ENCODE results near the gene KRT4. TPM values are rescaled to one million over a fixed set of nuclear protein-coding genes. Genes with fewer than 3 reads are reported as not detected.

Gene KRT4
- total RNA-seq, 1 experiment from 2014 or later: 20.7 TPM

DNA sequence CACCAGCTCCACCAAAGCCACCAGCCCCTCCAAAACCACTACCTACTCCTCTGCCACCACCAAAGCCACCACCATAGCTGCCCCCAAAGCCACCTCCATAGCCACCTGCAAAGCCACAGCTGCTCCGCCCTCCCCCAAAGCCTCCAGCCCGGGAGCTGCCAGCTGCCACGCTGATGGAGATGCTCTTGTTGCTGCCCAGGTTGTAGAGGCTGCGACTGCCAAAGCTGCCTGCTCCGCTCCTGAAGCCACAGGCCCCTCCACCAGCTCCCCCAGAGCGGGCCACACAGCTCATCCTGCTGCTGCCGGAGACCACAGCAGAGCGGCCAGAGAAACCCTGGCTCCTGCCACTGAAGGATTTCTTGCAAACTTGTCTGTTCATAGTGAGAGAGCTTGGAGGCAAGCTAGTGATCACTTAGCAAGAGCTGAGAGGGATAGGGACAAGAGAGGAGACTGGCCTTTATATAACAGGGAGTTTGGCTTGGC lies 37.0 kb downstream of the KRT4 start, which contains the start of gene KRT76:
TSS of gene KRT76 (minus strand) at position 433 of the 483 bp plus-strand sequence. CDS start at position 379, 54 bp downstream.
- ATAC-seq: no peak
- H3K4me2 ChIP-seq (ENCODE audit: low read length): no peak within 1 kb of the TSS
- no peaks in the 10 kb centered on the region for H3K9me3 ChIP-seq (ENCODE audit: low read length)
- no peak within 1 kb of the TSS for H3K27ac ChIP-seq (ENCODE audit: low read length)
- H3K4me3 ChIP-seq (ENCODE audit: low read length): no peak within 1 kb of the TSS
- no peak within 1 kb of the TSS for H2AFZ ChIP-seq (ENCODE audit: low read length)
- H3F3A ChIP-seq (ENCODE audit: low read length, unreplicated experiment): no peaks in the 10 kb centered on the region
- TF ChIP-seq EZH2phosphoT487 (IDR thresholded peaks at IDR 0.05; ENCODE audit: borderline replicate concordance, low read length) (no peak), EZH2 (IDR thresholded peaks at IDR 0.05; ENCODE audit: low read length, unreplicated experiment) (no peak)
- BruUV-seq (replicated peaks): no TSS peak
- H3K4me1 ChIP-seq (ENCODE audit: insufficient read depth, low read length): no peaks in the 10 kb centered on the region
- H3K79me2 ChIP-seq (ENCODE audit: low read length): no peaks in the 10 kb centered on the region
- ChIA-PET POLR2A (ENCODE audit: unreplicated experiment) (no interaction called here), CTCF (interaction anchor here (0.5 kb wide), 1 partner anchor 118 kb away, joined by 4 read pairs; no protein-coding TSS in a partner anchor)
- no peaks in the 10 kb centered on the region for H3K36me3 ChIP-seq (ENCODE audit: low read depth, low read length)
- H3K9me2 ChIP-seq (replicated peaks; ENCODE audit: low read length): no peaks in the 10 kb centered on the region
- H3K9ac ChIP-seq (ENCODE audit: low read length): no peak within 1 kb of the TSS
- no peaks in the 10 kb centered on the region for H4K20me1 ChIP-seq (ENCODE audit: low read length)
- intact Hi-C loops (cut with micrococcal nuclease): no loop called here
- peaks cover 17% of the 10 kb centered on the region for H3K27me3 ChIP-seq (ENCODE audit: low read length)
- no peak for DNase-seq

DNA sequence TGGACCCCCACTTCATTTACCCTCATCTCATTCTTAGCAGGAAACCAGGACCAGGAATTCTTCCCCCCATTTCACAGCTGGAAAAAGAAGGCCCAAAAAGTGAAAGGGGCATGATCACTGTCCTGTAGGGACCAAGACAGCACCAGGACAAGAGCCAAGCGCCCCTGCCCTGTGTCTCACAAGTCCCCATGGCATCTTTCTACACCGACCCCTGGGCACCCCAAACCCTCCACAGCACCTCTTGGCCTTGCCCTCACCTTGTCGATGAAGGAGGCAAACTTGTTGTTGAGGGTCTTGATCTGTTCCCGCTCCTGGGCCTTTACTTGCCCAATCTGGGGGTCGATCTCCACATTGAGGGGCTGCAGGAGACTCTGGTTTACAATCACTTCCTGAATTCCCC lies 37.5 kb downstream of the KRT4 start:
- no peaks in the 10 kb centered on the region for H3K36me3 ChIP-seq (ENCODE audit: low read depth, low read length)
- H3K9me3 ChIP-seq (ENCODE audit: low read length): no peaks in the 10 kb centered on the region
- H4K20me1 ChIP-seq (ENCODE audit: low read length): no peaks in the 10 kb centered on the region
- H3K4me1 ChIP-seq (ENCODE audit: insufficient read depth, low read length): no peaks in the 10 kb centered on the region
- H3K9ac ChIP-seq (ENCODE audit: low read length): no peak overlapping the region
- no peak overlapping the region for H2AFZ ChIP-seq (ENCODE audit: low read length)
- H3K27me3 ChIP-seq (ENCODE audit: low read length): peaks cover 20% of the 10 kb centered on the region
- intact Hi-C loops (cut with micrococcal nuclease): no loop called here
- BruUV-seq (replicated peaks): no TSS peak
- H3K27ac ChIP-seq (ENCODE audit: low read length): no peak overlapping the region
- no peaks in the 10 kb centered on the region for H3K9me2 ChIP-seq (replicated peaks; ENCODE audit: low read length)
- ChIA-PET CTCF (interaction anchor here (0.5 kb wide), 1 partner anchor 118 kb away, joined by 4 read pairs; no protein-coding TSS in a partner anchor), POLR2A (ENCODE audit: unreplicated experiment) (no interaction called here)
- no peaks in the 10 kb centered on the region for H3F3A ChIP-seq (ENCODE audit: low read length, unreplicated experiment)
- H3K4me3 ChIP-seq (ENCODE audit: low read length): no peak overlapping the region
- TF ChIP-seq EZH2phosphoT487 (IDR thresholded peaks at IDR 0.05; ENCODE audit: borderline replicate concordance, low read length): no peak
- TF ChIP-seq, protein P1, sequence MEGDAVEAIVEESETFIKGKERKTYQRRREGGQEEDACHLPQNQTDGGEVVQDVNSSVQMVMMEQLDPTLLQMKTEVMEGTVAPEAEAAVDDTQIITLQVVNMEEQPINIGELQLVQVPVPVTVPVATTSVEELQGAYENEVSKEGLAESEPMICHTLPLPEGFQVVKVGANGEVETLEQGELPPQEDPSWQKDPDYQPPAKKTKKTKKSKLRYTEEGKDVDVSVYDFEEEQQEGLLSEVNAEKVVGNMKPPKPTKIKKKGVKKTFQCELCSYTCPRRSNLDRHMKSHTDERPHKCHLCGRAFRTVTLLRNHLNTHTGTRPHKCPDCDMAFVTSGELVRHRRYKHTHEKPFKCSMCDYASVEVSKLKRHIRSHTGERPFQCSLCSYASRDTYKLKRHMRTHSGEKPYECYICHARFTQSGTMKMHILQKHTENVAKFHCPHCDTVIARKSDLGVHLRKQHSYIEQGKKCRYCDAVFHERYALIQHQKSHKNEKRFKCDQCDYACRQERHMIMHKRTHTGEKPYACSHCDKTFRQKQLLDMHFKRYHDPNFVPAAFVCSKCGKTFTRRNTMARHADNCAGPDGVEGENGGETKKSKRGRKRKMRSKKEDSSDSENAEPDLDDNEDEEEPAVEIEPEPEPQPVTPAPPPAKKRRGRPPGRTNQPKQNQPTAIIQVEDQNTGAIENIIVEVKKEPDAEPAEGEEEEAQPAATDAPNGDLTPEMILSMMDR (conservative IDR thresholded peaks at IDR 0.05; ENCODE audit: low read depth, low read length): no peak
- H3K79me2 ChIP-seq (ENCODE audit: low read length): no peaks in the 10 kb centered on the region
- ATAC-seq (no peak), DNase-seq (no peak)
- no peak overlapping the region for H3K4me2 ChIP-seq (ENCODE audit: low read length)

DNA sequence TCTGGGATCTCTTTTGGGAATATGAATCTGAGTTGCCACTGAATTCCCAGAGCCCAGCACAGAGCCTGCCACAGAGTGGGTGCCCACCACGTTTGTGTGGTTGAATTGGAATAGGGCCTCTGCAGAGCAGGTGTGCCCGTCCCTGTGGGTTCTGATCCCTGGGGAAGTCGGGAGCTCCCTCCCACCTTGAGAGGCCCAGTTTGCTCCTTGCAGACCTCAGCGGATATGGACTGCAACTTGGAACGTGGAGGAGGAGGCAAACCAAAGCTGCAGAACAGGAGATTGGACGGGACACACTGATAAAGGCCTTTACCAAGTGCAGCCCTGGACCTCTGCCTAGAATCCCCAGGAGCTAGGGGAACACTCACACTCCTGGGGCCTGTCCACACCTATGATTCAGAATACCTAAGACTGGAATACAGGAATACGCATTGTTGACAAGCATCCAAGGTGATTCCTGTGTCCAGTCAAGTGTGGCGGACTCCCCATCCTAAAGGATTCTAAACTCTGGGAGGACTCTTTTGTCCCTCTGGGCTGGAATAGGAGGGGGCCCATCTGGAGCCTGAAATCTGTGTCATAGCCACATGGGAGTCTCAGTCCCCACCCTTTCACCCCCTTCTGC lies 39.2 kb downstream of the KRT4 start:
- H3K4me1 ChIP-seq (ENCODE audit: insufficient read depth, low read length): no peaks in the 10 kb centered on the region
- no TSS peak for BruUV-seq (replicated peaks)
- H3F3A ChIP-seq (ENCODE audit: low read length, unreplicated experiment): no peaks in the 10 kb centered on the region
- POLR2A ChIA-PET (ENCODE audit: unreplicated experiment): no interaction called here
- DNase-seq (peak; percentile 34), ATAC-seq (no peak)
- intact Hi-C loops (cut with micrococcal nuclease): no loop called here
- H3K36me3 ChIP-seq (ENCODE audit: low read depth, low read length): no peaks in the 10 kb centered on the region
- H3K9me3 ChIP-seq (ENCODE audit: low read length): no peaks in the 10 kb centered on the region
- H3K4me3 ChIP-seq (ENCODE audit: low read length): no peak overlapping the region
- no peaks in the 10 kb centered on the region for H4K20me1 ChIP-seq (ENCODE audit: low read length)
- H2AFZ ChIP-seq (ENCODE audit: low read length): no peak overlapping the region
- no peaks in the 10 kb centered on the region for H3K79me2 ChIP-seq (ENCODE audit: low read length)
- no peak overlapping the region for H3K4me2 ChIP-seq (ENCODE audit: low read length)
- H3K27me3 ChIP-seq (ENCODE audit: low read length): peaks cover 18% of the 10 kb centered on the region
- H3K9ac ChIP-seq (ENCODE audit: low read length): no peak overlapping the region
- TF ChIP-seq, protein P1 (conservative IDR thresholded peaks at IDR 0.05; ENCODE audit: low read depth, low read length): no peak
- TF ChIP-seq EZH2phosphoT487 (IDR thresholded peaks at IDR 0.05; ENCODE audit: borderline replicate concordance, low read length) (no peak), EZH2 (IDR thresholded peaks at IDR 0.05; ENCODE audit: low read length, unreplicated experiment) (no peak)
- H3K27ac ChIP-seq (ENCODE audit: low read length): no peak overlapping the region
- no peaks in the 10 kb centered on the region for H3K9me2 ChIP-seq (replicated peaks; ENCODE audit: low read length)
- CTCF ChIA-PET: interaction anchor here (0.7 kb wide), 1 partner anchor 102 kb away, joined by 3 read pairs; no protein-coding TSS in a partner anchor
